Measurements from ENCODE around the gene PPM1L.

Gene PPM1L

DNA sequence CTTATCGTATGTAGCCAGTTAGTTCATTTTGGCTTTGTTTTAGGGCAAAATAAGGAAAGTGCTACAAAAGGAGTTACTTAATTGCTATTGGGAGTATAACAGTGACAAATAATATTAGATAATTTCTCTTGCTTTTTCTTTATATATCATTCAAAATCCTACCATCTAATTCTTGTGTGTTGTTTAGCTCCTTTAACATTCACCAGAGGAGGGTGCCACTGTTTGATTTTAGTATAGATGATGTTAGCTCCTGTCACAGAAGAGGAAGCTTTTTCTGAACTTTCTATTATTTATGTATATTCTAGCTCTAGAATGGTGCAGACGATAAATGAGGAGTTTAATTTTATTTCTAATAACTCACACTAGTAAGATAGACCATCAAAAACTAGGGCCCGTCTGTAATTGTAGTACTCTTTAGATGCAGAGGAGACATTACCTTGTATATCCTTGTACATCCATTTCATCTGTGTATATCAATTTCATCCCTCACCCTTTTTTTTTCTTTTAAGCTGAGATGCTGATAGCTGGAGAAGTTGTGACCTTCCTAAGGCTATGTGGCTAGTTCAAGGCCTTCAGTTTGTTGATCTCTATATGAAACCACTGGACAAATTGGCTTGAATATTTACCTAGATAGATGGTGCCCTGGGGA, 3.0 kb downstream of the PPM1L start:
- DNase-seq (ENCODE audit: low read depth, low spot score): no peak
- no peak overlapping the region for H3K27ac ChIP-seq

DNA sequence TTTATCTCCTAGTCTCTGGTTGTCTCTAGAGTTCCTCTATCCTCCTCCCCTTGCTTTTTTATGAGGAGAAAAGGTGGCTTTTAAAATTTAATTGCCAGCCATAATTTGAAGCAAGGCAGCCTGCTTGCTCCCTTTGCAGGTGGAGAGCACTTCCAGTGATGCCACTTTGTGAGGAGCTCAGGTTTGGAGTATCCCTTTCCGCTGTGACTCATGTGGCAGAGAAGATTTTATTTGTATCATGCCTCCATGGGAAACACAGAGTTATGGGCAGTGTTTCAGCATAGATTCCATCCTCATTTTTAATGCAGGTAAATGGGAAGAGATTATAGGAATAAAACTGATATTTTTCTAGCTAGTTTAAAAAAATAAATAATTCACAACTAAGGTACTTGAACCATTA, 7.0 kb downstream of the PPM1L start:
- DNase-seq (ENCODE audit: low read depth, low spot score): no peak
- H3K27ac ChIP-seq: no peak overlapping the region

GRCh38 chr3:160765211-160765610, 9.2 kb downstream of the PPM1L start:
- no peak overlapping the region for H3K27ac ChIP-seq
- DNase-seq (ENCODE audit: low read depth, low spot score): no peak

DNA sequence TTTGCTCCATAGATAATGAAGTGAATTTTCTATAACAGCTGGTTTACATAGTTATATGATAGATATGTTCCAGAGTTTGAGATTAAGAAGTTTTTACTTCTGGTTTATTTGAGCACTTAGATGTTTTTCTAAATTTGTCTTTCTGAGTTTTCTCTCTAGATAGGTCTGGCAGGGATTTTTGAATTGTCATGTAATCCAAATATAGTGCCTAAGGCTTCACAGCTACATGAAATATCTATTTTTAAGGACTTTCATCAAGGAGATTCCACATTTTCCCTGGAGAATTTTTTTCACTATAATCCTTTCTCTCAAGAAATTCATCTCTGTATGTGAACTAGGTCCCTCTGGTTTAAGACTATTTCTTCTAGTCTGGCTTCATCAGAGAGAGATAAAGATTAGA, 12.0 kb downstream of the PPM1L start:
- no peak for DNase-seq (ENCODE audit: low read depth, low spot score)
- no peak overlapping the region for H3K27ac ChIP-seq

DNA sequence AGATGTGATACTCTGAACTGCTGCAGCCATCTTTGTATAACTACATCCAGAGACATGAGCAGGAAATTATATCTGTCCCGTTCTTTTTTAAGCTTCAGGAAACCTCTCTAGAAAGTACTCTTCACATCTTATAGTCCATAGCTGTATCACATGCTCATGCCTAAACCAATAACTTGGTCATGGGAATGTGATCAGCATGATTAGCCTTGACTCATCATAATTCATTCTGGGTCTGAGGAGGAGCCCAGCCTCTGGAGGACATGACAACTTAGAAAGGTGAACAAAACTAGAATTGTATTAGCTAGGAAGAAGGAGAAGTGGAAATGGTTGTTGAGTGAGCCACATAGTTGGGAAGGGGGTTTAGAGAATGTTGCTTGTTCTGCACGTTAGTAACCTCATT, 12.9 kb downstream of the PPM1L start:
- no peak for DNase-seq (ENCODE audit: low read depth, low spot score)
- no peak overlapping the region for H3K27ac ChIP-seq

DNA sequence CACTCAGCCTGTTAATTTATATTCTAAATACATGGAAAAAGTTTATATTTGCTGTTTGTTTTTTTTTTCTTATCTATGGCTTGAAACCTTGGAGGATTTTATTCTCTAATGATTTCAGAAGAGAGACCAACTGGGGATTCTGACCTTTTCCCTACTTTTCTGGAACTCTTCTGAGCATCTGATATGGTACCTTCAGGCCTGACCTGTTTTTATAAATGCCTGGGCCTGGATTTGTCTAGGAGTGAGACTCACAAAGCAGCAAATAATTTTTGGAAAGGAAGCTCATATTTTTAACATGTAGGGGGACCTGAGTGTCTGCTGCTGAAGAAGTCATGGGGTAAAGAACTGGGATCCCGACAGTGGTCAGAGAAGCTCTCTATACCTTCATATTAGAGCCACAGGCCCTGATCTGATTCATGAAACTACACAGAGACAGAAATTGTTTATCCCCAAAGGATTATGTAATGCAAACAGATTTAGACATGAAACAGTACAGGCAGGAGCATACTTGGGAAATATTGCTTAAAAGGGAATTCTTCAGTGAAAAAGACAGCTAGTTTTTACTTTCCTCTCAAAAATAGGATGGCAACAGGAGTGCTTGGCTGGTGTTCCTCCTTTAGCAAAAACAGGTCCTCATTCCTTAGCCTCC, 15.9 kb downstream of the PPM1L start:
- no peak overlapping the region for H3K27ac ChIP-seq
- DNase-seq (ENCODE audit: low read depth, low spot score): no peak

DNA sequence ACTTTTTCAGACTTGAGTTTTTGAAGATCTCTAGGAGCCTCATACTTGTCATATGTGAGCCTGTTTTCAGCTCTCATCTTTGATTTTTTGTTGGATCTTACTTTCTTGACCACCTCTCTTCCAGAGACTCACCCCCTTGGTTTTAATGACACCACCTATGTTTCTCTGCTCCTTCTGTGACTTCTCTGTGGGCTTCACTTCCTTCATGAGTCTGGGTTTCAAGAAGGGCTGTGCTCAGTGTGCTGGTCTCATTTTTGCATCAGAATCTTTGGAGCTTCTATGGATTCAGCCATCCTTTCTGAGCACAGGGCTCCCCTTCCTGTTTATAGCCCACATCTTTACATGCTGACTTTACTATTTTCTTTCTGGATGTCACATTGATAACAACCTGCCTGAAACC, 17.7 kb downstream of the PPM1L start:
- DNase-seq (ENCODE audit: low read depth, low spot score): no peak
- H3K27ac ChIP-seq: no peak overlapping the region

DNA sequence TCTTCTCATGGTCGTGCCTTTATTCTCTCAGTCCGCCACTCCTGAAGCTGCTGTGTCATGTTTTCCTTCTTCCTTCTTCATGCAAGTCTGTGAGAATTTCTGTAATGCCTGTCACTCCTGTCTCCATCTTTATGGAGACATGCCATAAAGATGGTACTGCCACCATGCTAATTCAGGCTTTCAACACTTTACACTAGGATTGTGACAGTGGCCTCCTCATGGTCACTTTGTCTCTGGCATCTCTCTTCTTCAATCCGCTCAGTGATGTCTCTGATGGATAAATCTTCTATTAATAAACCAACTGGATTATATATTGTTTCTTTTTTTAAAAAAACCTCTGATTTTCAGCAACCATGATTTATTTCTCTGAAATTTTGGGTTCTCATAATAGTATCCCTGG, 18.1 kb downstream of the PPM1L start:
- no peak for DNase-seq (ENCODE audit: low read depth, low spot score)
- no peak overlapping the region for H3K27ac ChIP-seq

- no peak overlapping the region for H3K27ac ChIP-seq
- DNase-seq (ENCODE audit: low read depth, low spot score): no peak
Observed at GRCh38 chr3:160778480-160778879, 22.4 kb downstream of the PPM1L start.

- no peak for DNase-seq (ENCODE audit: low read depth, low spot score)
- no peak overlapping the region for H3K27ac ChIP-seq
Observed at GRCh38 chr3:160779040-160779439, 23.0 kb downstream of the PPM1L start.

GRCh38 chr3:160780245-160780644, 24.2 kb downstream of the PPM1L start:
- DNase-seq (ENCODE audit: low read depth, low spot score): no peak
- no peak overlapping the region for H3K27ac ChIP-seq

DNA sequence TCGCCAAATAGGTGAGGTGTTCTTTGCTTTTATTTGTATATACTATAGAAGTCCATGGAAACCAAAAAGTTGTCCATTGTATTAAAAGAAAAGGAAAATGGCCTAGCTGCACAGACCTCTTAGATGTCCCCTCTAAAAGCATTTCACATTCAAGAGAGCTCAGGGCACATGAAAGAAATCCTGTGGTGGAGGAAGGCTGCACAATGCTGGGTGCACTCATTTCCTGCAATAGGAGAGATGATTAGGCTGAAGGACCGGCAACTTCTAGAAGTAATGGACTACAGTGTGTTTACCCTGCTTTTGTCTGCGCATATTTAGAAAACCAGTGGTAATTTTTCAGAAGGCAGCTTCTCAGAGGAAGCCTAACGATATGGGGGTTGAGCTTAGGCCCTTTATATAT, 25.4 kb downstream of the PPM1L start:
- no peak overlapping the region for H3K27ac ChIP-seq

DNA sequence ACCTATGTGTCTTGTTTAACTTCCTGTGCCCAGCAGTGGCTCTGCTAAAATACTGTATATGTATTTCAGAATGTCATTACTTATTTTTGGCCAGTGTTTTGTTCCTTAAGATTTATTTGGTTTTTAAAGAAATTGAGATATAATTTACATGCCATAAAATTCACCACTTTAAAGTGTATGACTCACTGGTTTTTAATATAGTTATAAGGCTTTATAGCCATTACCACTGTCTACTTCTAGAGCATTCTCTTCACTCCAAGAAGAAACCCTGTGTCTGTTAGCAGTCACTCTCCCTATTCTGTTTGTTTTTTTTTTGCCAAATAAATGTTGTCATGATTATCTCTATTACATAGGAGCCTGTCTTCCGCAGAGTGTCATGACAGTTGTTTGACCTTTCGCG, 25.8 kb downstream of the PPM1L start:
- no peak overlapping the region for H3K27ac ChIP-seq
- DNase-seq (ENCODE audit: low read depth, low spot score): no peak

More for the DNA sequence above, 25.4 kb downstream of the PPM1L start:
- DNase-seq (ENCODE audit: low read depth, low spot score): no peak

DNA sequence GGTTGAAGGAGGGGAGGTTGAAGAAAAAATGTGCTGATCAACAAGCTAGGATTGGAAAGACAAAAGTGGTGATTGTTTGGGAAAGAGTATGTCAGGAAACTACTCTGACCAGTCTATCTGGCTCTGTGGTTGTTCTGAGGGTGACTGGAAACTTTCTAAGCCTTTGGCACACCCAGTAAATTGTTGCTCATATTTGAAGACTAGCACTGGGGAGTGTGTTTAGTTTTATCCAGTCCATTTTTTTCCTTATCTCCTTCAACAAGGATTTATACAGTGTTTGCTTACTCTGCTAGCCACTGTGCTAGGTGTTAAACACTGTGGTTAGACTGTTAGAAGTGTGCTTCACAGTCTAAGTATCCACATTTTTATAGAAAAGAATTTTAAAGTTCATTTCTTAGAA, 28.8 kb downstream of the PPM1L start:
- peak overlapping the region; percentile 36 for H3K27ac ChIP-seq
- DNase-seq (ENCODE audit: low read depth, low spot score): peak; percentile 41

DNA sequence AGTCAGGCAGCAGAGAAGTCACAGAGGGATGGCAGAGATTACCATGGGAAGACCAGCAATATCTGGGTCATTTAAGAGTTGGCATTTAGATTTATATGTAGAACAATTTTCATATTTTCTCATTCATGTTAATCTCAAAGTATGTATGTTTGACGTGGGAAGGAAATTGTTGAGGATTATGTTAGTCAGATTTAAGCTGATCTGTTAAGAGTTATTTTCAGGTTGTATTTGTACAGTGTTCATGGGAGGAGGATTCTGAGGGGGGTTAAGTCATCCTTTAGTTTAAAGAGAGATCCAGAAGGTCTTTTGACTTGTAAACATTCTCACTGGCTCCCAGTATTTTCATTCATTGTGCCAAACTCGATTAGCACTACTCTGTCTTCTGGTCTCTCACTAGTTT, 34.7 kb downstream of the PPM1L start:
- DNase-seq (ENCODE audit: low read depth, low spot score): no peak
- no peak overlapping the region for H3K27ac ChIP-seq

DNA sequence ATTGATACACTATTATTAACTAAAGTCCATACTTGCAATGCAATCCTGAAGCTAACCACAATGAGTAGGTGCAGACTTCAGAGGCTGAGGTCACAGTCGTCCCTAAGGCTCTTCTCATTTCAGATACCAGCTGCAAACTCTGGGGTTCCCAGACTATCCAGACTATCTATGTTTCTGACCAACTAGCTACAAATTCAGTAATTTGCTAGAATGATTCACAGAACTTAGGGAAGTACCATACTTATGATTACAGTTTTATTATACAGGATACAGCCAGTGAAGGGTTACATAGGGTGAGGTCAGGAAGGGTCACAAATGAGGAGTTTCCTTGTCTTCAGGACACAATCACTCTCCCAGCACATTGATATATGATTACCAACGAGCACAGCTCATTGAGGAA, 36.5 kb downstream of the PPM1L start:
- DNase-seq (ENCODE audit: low read depth, low spot score): no peak
- H3K27ac ChIP-seq: no peak overlapping the region

- no peak overlapping the region for H3K27ac ChIP-seq
- no peak for DNase-seq (ENCODE audit: low read depth, low spot score)
Observed at GRCh38 chr3:160793722-160794252, 37.8 kb downstream of the PPM1L start.

- no peak overlapping the region for H3K27ac ChIP-seq
- DNase-seq (ENCODE audit: low read depth, low spot score): no peak
Observed at GRCh38 chr3:160796089-160796812, 40.2 kb downstream of the PPM1L start.

- no peak overlapping the region for H3K27ac ChIP-seq
- no peak for DNase-seq (ENCODE audit: low read depth, low spot score)
Observed at GRCh38 chr3:160796813-160797164, 40.8 kb downstream of the PPM1L start.

DNA sequence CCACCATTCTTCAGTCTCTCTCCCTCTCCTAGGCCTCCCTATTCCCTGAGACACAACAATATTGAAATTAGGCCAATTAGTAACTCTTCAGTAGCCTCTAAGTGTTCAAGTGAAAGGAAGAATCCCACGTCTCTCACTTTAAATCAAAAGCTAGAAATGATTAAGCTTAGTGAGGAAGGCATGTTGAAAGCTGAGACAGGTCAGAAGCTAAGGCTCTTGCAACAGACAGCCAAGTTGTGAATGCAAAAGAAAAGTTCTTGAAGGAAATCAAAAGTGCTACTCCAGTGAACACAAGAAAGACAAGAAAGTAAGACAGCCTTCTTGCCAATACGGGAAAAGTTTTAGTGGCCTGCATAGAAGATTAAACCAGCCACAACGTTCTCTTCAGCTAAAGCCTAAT, 41.3 kb downstream of the PPM1L start:
- no peak for DNase-seq (ENCODE audit: low read depth, low spot score)
- no peak overlapping the region for H3K27ac ChIP-seq

- no peak for DNase-seq (ENCODE audit: low read depth, low spot score)
- H3K27ac ChIP-seq: no peak overlapping the region
Observed at GRCh38 chr3:160801386-160802118, 45.5 kb downstream of the PPM1L start.
